Fibroblast of the aortic adventitia (primary cell): ENCODE results near the gene MYO1C. TPM values are rescaled to one million over a fixed set of nuclear protein-coding genes. Genes with fewer than 3 reads are reported as not detected.

Experiments
- DNase-seq: peaks from one replicate; pipeline ENCODE4 v3.0.0-alpha.2; 2010; ENCODE audit warnings: low read depth
- H3K4me3 ChIP-seq: 2 replicates; pipeline ENCODE4 v1.5.1; 2011; ENCODE audit warnings: low read depth, mild to moderate bottlenecking, control low read depth, low read length, moderate library complexity
- CTCF ChIP-seq: IDR thresholded peaks from 2 replicates; pipeline ENCODE4 v1.5.1; 2011; ENCODE audit warnings: mild to moderate bottlenecking, low read length, control low read depth, inconsistent platforms; ENCODE audit not compliant: insufficient read depth
- total RNA-seq: library from RNA; depleted of rRNA; stranded (reverse); fragments of >200 nt; gene quantifications from 2 replicates; pipeline ENCODE4 v1.2.3, GENCODE V29; 2012; ENCODE audit warnings: low replicate concordance

The MYO1C gene
- 127 and 139 TPM in 2 replicates for total RNA-seq

- no peak for DNase-seq
- peak within 1 kb of the TSS; percentile 63 for H3K4me3 ChIP-seq
- TF ChIP-seq CTCF, result no peak
Observed at GRCh38 chr17:1492249-1493206, at the start of gene MYO1C. TSS of gene MYO1C (minus strand) at chr17:1492686. CDS start at chr17:1492487, 199 bp downstream.

- no peak overlapping the region for H3K4me3 ChIP-seq
- DNase-seq, result no peak
- TF ChIP-seq CTCF, result no peak
Observed at GRCh38 chr17:1541367-1541904, 49.0 kb upstream of the MYO1C start.

- no peak for TF ChIP-seq CTCF
- DNase-seq, result no peak
- no peak overlapping the region for H3K4me3 ChIP-seq
Observed at GRCh38 chr17:1539811-1540210, 47.3 kb upstream of the MYO1C start.

- no peak for TF ChIP-seq CTCF
- no peak for DNase-seq
Observed at GRCh38 chr17:1535737-1536136, 43.3 kb upstream of the MYO1C start.

GRCh38 chr17:1533661-1534325 is 41.3 kb upstream of the MYO1C start:
- no peak for TF ChIP-seq CTCF

More at GRCh38 chr17:1535737-1536136, 43.3 kb upstream of the MYO1C start:
- H3K4me3 ChIP-seq, result no peak overlapping the region

GRCh38 chr17:1532836-1533602 is 40.5 kb upstream of the MYO1C start:
- no peak overlapping the region for H3K4me3 ChIP-seq
- DNase-seq, result no peak
- TF ChIP-seq CTCF, result no peak

More at GRCh38 chr17:1533661-1534325, 41.3 kb upstream of the MYO1C start:
- no peak for DNase-seq
- H3K4me3 ChIP-seq, result no peak overlapping the region
